NCI-H1092 (cell line): ENCODE data around the gene OIT3.

Source experiments
- DNase-seq: peaks from one replicate; lab custom pipeline; 2025; lab: John Stamatoyannopoulos, UW

The OIT3 gene

DNA sequence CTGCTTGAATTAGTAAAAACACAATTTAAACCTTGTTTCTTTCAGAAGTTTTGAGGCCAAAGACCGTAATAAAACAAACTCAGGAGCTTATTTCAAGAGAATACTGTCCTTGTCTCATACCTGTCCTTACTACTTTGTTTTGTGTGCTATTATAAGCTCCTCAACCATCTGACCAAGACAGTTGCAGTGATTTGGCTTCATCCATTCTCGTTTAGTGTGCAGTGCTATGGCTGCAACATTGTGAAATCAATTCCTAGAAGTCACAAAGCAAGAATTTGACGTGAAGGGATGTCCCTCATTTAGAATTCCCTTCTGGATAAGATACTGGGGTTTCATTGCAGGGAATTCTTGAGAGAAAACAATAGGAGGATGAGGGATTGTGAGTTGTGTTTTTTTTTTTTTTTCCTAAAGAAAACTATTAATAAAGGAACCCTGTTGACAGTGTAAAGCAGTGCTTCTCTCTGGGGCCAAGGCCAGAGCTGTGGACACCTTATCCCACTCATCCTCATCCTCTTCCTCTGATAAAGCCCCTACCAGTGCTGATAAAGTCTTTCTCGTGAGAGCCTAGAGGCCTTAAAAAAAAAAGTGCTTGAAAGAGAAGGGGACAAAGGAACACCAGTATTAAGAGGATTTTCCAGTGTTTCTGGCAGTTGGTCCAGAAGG, at the start of gene OIT3:
Gene OIT3 (plus strand): TSS at position 604 of the 663 bp plus-strand sequence. CDS start 60 bp downstream, outside the sequence.
- DNase-seq: no peak

DNA sequence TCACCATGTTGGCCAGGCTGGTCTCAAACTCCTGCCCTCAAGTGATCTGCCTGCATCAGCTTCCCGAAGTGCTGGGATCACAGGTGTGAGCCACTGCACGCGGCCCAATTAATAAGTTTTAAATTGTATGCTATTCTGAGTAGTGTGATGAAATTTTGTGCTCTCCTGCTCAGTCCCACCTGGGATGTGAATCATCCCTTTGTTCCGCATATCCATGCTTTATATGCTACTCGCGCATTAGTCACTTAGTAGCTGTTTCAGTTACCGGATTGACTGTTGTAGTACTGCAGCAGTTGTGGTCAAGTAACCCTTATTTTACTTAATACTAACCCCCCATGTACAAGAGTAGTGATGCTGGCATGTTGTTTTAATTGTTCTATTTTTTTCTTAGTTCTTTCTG, 47.3 kb upstream of the OIT3 start:
- no peak for DNase-seq

DNA sequence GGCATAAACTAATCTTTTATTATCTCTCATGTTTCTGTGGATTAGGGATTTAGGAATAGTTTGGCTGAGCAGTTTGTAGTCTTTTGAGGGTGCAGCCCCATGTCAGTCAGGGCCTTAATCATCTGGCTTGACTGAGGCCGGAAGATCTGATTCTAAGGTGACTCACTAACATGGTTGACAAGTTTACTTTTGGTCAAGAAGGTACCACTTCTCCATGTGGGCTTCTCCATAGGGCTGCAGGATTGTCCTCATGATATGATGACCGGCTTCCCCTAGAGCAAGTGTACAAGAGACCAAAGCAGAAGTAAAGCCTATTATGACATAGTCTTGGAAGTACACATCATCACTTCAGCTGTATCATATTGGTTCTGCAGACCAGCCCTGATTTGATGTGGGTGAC, 45.9 kb upstream of the OIT3 start:
- DNase-seq: no peak

DNA sequence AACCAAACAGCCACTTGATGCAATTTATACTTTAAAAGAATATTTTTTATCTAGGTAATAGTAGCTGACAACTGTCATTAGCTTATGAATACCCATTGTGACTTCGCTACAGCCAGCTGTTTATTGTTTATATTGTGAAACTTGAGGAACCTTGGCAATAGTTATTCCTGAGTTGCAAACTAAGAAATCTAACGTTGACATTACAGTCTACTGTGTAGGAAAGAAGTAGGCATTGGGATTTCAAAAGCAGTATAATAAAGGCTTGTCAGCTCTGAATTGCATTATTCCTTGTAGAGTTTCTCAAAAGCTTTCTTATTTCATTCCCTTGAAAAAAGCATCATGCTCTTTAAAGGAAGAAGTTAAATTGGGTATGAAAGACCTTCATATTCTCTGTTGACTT, 42.7 kb upstream of the OIT3 start:
- no peak for DNase-seq

DNA sequence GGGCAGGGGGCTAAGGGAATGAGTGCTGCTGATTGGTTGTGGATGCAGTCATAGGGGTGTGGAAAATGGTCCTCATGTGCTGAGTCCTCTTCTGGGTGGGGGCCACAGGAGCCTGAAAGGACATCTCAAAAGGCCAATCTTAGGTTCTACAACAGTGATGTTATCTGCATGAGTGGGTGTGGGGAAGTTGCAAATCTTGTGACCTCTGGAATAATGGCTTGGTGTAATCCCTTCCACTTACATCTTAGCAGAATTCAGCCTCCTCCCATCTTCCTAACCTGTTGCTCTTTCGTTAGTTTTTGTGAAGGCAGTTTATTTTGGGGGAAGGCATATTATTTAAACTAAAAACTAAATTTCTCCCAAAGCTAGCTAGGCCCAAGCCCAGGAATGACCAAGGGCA, 42.0 kb upstream of the OIT3 start:
- DNase-seq: no peak

- no peak for DNase-seq
Observed at GRCh38 chr10:72852508-72852907, 41.0 kb upstream of the OIT3 start.

DNA sequence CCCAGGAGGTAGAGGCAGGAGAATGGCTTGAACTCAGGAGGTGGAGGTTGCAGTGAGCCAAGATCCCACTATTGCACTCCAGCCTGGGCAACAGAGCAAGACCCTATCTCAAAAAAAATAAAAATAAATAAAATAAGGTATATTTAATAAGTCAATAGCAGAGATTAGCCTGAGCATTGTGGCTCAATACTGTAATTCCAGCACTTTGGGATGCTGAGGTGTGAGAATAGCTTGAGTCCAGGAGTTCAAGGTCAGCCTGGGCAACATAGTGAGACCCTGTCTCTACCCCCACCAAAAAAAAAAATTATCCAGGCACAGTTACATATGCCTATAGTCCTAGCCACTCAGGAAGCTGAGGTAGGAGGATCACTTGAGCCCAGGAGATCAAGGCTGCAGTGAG, 38.4 kb upstream of the OIT3 start:
- DNase-seq: no peak

GRCh38 chr10:72855790-72856189, 37.7 kb upstream of the OIT3 start:
- no peak for DNase-seq

- no peak for DNase-seq
Observed at GRCh38 chr10:72858067-72858466, 35.5 kb upstream of the OIT3 start.

GRCh38 chr10:72862957-72863356, 30.6 kb upstream of the OIT3 start:
- DNase-seq: no peak

- DNase-seq: no peak
Observed at GRCh38 chr10:72875250-72876055, 18.1 kb upstream of the OIT3 start.

DNA sequence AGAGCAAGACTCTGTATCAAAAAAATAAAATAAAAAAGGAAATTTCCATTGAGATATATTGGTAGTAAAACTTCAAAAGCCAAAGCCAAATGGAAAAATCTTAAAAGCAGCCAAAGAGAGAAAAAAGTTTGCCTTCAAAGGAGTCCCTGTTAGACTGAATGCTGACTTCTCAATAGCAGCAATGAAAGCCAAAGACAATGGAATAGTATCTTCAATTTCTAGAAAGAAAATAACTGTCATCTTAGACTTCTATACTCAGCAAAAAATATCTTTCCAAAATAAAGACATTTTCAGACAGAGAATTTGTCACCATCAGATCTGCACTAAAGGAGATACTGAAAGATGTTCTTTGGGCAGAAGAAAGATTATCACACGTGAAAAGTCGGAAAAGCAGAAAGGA, 14.3 kb upstream of the OIT3 start:
- no peak for DNase-seq

- DNase-seq: no peak
Observed at GRCh38 chr10:72881291-72881690, 12.2 kb upstream of the OIT3 start.

DNA sequence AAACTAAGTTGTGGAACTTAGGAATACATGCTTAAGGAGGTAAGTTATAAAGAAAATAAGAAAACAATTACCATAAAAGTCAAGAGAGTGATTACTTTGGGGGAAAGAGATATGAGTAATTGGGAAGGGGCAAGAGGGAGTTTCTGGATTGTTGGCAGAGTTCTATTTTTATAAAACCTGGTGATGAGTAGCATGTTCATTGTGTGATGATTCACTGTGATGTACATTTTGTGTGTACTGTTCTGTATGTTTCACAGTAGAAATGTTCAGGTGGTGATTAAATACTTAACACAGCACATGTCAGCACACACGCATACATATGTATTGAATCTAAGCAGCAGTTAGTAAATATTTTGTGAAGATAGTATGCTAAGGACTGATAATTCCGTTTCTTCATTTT, 9.7 kb upstream of the OIT3 start:
- DNase-seq: no peak

DNA sequence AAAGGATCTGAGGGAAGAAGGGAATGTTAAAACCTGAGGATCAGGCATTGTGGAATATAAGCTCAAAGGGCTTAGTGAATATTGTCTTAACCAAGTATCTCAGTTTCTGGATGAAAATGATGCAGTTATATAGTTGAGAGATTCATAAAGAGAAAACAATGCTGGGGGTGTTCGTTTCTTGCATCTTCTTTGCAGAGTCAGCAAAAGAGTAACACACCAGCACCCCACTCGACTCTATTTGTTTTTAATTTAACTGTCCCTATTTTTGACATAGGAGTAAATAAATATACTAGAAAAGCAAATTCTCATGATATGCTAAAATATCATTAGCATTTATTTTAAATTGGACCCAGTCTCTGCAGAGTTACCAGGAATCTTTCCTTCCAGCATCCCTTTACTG, 7.6 kb upstream of the OIT3 start:
- no peak for DNase-seq

DNA sequence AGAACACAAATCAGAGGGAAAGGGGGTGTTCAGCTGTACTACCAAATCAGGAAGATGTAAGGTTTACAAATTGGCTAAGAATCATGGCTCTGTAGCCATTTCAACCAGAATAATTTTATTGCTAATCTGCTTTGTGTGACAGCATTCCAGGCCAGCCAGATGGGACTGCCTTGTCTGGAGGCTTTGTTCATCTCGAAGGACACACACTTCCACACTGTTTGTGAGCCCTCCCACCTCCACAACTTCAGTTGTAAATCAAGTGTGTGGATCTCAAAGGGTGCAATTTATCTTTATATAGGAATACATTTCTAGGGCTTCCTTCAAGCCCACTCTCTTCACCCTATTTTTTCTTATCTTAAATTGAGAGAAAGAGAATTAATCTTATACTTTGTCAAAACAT, 6.9 kb upstream of the OIT3 start:
- no peak for DNase-seq

DNA sequence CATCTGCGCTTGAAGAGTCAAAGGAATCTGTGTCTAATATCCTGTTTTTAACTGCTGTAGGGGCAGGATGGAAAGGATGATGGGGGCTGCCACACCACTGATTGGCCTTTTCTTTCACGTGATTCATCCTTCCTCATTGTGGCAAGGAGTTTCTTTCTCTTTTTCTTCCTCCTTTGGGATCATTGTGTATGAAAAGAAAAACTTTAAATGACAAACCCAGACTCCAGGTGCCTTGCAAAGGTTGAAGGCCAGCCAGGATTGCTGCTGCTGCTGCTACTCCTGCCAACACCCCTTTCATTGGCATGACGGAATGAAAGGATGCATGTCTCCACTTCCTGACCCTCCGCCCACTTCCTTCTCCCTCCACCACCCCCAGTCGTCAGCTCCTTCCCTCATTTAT, 6.5 kb upstream of the OIT3 start:
- DNase-seq: no peak

- no peak for DNase-seq
Observed at GRCh38 chr10:72888151-72888638, 5.3 kb upstream of the OIT3 start.

- no peak for DNase-seq
Observed at GRCh38 chr10:72889391-72889831, 4.1 kb upstream of the OIT3 start.

DNA sequence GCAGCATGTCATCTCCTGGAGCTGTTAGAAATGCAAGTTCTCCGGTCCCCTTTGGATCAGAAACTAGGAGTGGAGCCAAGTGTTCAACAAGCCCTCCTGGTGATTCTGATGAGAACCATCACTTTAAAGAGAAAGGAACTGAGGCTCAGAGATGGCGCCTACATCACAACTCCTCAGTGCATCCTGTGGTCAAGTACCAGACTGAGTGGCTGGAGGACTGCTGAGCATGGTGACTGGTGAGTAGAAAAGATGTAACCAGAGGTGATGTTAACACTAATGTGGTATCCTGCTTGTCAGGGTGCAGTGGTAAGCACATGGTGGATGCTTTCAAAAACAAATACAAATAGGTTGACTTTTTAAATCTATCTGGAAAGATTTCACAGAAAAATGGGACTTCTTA, 3.5 kb upstream of the OIT3 start:
- DNase-seq: no peak

DNA sequence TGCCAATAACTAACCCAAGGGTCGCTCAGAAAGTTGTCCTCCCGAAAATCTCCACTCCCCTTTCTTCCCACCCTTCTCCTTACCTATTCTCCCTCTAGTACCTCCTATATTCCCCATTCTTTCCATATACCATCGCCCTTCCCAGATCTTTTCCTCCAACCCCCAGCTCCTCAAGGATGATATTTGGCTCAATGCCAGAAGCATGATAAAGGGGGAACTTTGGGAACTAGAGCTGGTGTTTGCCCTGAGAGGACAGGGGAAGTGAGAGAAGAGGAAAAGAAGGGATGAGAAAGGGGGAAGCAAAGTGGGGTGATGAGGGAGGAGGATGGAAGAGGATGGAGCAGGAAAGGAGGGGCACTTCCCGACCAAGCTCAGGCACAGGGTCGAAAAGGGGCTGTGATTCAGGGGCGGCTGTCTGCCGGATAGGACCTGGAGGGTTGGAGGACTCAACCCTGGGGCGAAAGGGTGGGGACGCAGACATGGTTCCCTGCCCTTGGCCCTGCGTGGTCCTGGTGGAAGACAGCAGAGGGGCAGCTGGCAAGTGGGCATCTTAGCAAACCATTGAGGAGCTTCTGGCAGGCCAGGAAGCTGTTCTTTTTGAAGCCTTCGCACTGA, 1.8 kb downstream of the OIT3 start:
- DNase-seq: no peak

DNA sequence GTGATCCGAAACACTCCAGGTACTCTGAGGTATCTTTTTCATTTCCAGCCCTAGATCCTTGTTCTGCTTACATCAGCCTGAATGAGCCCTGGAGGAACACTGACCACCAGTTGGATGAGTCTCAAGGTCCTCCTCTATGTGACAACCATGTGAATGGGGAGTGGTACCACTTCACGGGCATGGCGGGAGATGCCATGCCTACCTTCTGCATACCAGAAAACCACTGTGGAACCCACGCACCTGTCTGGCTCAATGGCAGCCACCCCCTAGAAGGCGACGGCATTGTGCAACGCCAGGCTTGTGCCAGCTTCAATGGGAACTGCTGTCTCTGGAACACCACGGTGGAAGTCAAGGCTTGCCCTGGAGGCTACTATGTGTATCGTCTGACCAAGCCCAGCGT, 5.1 kb downstream of the OIT3 start:
- no peak for DNase-seq

DNA sequence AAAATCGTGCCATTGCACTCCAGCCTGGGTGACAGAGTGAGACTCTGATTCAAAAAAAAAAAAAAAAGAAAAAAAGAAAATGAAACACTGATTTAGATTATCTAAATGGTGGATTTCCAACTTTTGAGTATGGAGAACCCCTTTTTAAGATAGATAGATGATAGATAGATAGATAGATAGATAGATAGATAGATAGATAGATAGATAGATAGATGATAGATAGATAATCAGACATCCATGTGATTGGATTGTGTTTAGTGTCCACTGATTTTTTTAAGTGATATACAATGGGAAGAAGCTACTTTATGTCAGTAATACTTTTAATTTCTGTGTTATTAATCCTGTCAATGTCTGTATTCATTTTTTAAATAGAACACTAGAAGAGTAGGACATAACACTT, 6.0 kb downstream of the OIT3 start:
- DNase-seq: no peak
